SK-N-SH treated with all-trans-retinoic acid at 6 μM for 48 hours (cell line): ENCODE results near the gene ARFGEF2.

ENCODE experiments used
- ATAC-seq: fragments of 200-7000 bp; cut with Tn5 transposase; 3 replicates; pipeline ENCODE4 v1.9.1; 2020; ENCODE audit warnings: mild to moderate bottlenecking, moderate library complexity
- ARNTL ChIP-seq: fragments of 450-650 bp; formaldehyde crosslinking; IDR thresholded peaks from 2 replicates; pipeline ENCODE4 v1.5.0; 2020; ENCODE audit warnings: low read depth, mild to moderate bottlenecking, moderate library complexity, borderline replicate concordance
- BACH2 ChIP-seq: fragments of 250-450 bp; sonication (Bioruptor Pico); IDR thresholded peaks from 2 replicates; pipeline ENCODE4 v1.9.0; 2021; ENCODE audit warnings: mild to moderate bottlenecking, borderline replicate concordance
- CREB5 ChIP-seq: fragments of 250-450 bp; sonication (Bioruptor Pico); IDR thresholded peaks from 2 replicates; pipeline ENCODE4 v1.5.1; 2020; ENCODE audit warnings: low read depth, mild to moderate bottlenecking, moderate library complexity
- CSRNP3 ChIP-seq: fragments of 250-450 bp; sonication (Bioruptor Pico); IDR thresholded peaks from 2 replicates; pipeline ENCODE4 v1.5.1; 2021; ENCODE audit warnings: mild to moderate bottlenecking, moderate library complexity
- ESRRG ChIP-seq: fragments of 250-450 bp; sonication (Bioruptor Pico); IDR thresholded peaks from 2 replicates; pipeline ENCODE4 v1.6.1; 2021; ENCODE audit warnings: mild to moderate bottlenecking
- GLIS3 ChIP-seq: fragments of 250-450 bp; sonication (Bioruptor Pico); IDR thresholded peaks from 2 replicates; pipeline ENCODE4 v1.5.0; 2020; ENCODE audit warnings: mild to moderate bottlenecking, moderate library complexity
- ISL1 ChIP-seq: fragments of 250-450 bp; sonication (Bioruptor Pico); IDR thresholded peaks from 2 replicates; pipeline ENCODE4 v2.1.2; 2022; ENCODE audit warnings: mild to moderate bottlenecking, moderate library complexity
- OSR1 ChIP-seq: fragments of 250-450 bp; sonication (Bioruptor Pico); IDR thresholded peaks from 2 replicates; pipeline ENCODE4 v1.8.0; 2022; ENCODE audit warnings: moderate library complexity, mild to moderate bottlenecking, inconsistent platforms
- PATZ1 ChIP-seq: fragments of 250-450 bp; sonication (Bioruptor Pico); IDR thresholded peaks from 2 replicates; pipeline ENCODE4 v1.8.0; 2020; ENCODE audit warnings: mild to moderate bottlenecking, moderate library complexity, borderline replicate concordance
- POU6F1 ChIP-seq: fragments of 250-450 bp; sonication (Bioruptor Pico); IDR thresholded peaks from 2 replicates; pipeline ENCODE4 v1.8.0; 2021; ENCODE audit warnings: low read depth, mild to moderate bottlenecking, moderate library complexity, borderline replicate concordance
- PPARA ChIP-seq: fragments of 250-450 bp; sonication (Bioruptor Pico); IDR thresholded peaks from 2 replicates; pipeline ENCODE4 v1.5.0; 2020; ENCODE audit warnings: mild to moderate bottlenecking, borderline replicate concordance
- RARB ChIP-seq: fragments of 250-450 bp; sonication (Bioruptor Pico); IDR thresholded peaks from 2 replicates; pipeline ENCODE4 v1.8.0; 2021; ENCODE audit warnings: mild to moderate bottlenecking, moderate library complexity
- SNAI2 ChIP-seq: fragments of 250-450 bp; sonication (Bioruptor Pico); IDR thresholded peaks from 2 replicates; pipeline ENCODE4 v1.5.0; 2020; ENCODE audit warnings: mild to moderate bottlenecking, moderate library complexity
- TCF4 ChIP-seq: fragments of 250-450 bp; sonication (Bioruptor Pico); IDR thresholded peaks from 2 replicates; pipeline ENCODE4 v1.8.0; 2021; ENCODE audit warnings: mild to moderate bottlenecking, moderate library complexity, borderline replicate concordance
- TOX ChIP-seq: fragments of 250-450 bp; sonication (Bioruptor Pico); IDR thresholded peaks from 2 replicates; pipeline ENCODE4 v1.8.0; 2021; ENCODE audit warnings: mild to moderate bottlenecking, moderate library complexity, borderline replicate concordance
- TSHZ2 ChIP-seq: fragments of 250-450 bp; sonication (Bioruptor Pico); IDR thresholded peaks from 2 replicates; pipeline ENCODE4 v1.5.0; 2020; ENCODE audit warnings: mild to moderate bottlenecking, moderate library complexity
- ZC3H10 ChIP-seq: fragments of 250-450 bp; sonication (Bioruptor Pico); IDR thresholded peaks from 2 replicates; pipeline ENCODE4 v1.5.1; 2021; ENCODE audit warnings: mild to moderate bottlenecking, moderate library complexity
- ZFP3 ChIP-seq: fragments of 250-450 bp; sonication (Bioruptor Pico); IDR thresholded peaks from 2 replicates; pipeline ENCODE4 v1.5.0; 2020; ENCODE audit warnings: mild to moderate bottlenecking, moderate library complexity
- ZFP30 ChIP-seq: fragments of 450-650 bp; formaldehyde crosslinking; IDR thresholded peaks from 2 replicates; pipeline ENCODE4 v1.5.0; 2022; ENCODE audit warnings: mild to moderate bottlenecking, moderate library complexity
- ZNF565 ChIP-seq: fragments of 450-650 bp; formaldehyde crosslinking; conservative IDR thresholded peaks from 2 replicates; pipeline ENCODE4 v1.5.0; 2020; ENCODE audit warnings: low read depth, mild to moderate bottlenecking, moderate library complexity
- ZNF70 ChIP-seq: fragments of 450-650 bp; formaldehyde crosslinking; IDR thresholded peaks from 2 replicates; pipeline ENCODE4 v1.5.0; 2020; ENCODE audit warnings: mild to moderate bottlenecking, moderate library complexity
- ZNF8 ChIP-seq: fragments of 450-650 bp; formaldehyde crosslinking; IDR thresholded peaks from 2 replicates; pipeline ENCODE4 v1.5.0; 2020; ENCODE audit warnings: mild to moderate bottlenecking, moderate library complexity

Gene ARFGEF2

GRCh38 chr20:48875914-48876240 lies 45.6 kb upstream of the ARFGEF2 start:
- TF ChIP-seq RARB (no peak), POU6F1 (CRISPR knock-in tag) (no peak), ZFP3 (CRISPR knock-in tag) (no peak), TSHZ2 (no peak), GLIS3 (no peak), PPARA (CRISPR knock-in tag) (no peak), CREB5 (CRISPR knock-in tag) (no peak), CSRNP3 (no peak), TCF4 (no peak), ISL1 (CRISPR knock-in tag) (no peak), PATZ1 (CRISPR knock-in tag) (no peak), SNAI2 (CRISPR knock-in tag) (no peak), TOX (CRISPR knock-in tag) (no peak), BACH2 (CRISPR knock-in tag) (no peak), ZC3H10 (CRISPR knock-in tag) (no peak), ZNF565 (CRISPR knock-in tag) (no peak), OSR1 (no peak), ZFP30 (no peak), ESRRG (CRISPR knock-in tag) (no peak), ZNF70 (CRISPR knock-in tag) (no peak)
- ATAC-seq: no peak

GRCh38 chr20:48877304-48877703 lies 44.2 kb upstream of the ARFGEF2 start:
- no peak for ATAC-seq
- TF ChIP-seq ISL1 (CRISPR knock-in tag): no peak
- no peak for TF ChIP-seq BACH2 (CRISPR knock-in tag)
- TF ChIP-seq OSR1: no peak
- TF ChIP-seq TCF4: no peak
- no peak for TF ChIP-seq PATZ1 (CRISPR knock-in tag)
- TF ChIP-seq RARB: no peak
- TF ChIP-seq PPARA (CRISPR knock-in tag): no peak
- no peak for TF ChIP-seq CREB5 (CRISPR knock-in tag)
- no peak for TF ChIP-seq ESRRG (CRISPR knock-in tag)
- no peak for TF ChIP-seq ZNF70 (CRISPR knock-in tag)
- TF ChIP-seq GLIS3: no peak
- no peak for TF ChIP-seq ARNTL (CRISPR knock-in tag)
- TF ChIP-seq TOX (CRISPR knock-in tag): no peak
- TF ChIP-seq POU6F1 (CRISPR knock-in tag): no peak
- no peak for TF ChIP-seq ZC3H10 (CRISPR knock-in tag)
- TF ChIP-seq ZFP30: no peak
- TF ChIP-seq ZNF8: no peak
